ENCODE results near the gene USP3. TPM values are rescaled to one million over a fixed set of nuclear protein-coding genes. Genes with fewer than 3 reads are reported as not detected.

USP3 gene
- total and polyA plus RNA-seq, 2 donors (not counting 1 experiment from before 2014, with no cell fraction given), result 21.3 to 55.5 TPM

DNA sequence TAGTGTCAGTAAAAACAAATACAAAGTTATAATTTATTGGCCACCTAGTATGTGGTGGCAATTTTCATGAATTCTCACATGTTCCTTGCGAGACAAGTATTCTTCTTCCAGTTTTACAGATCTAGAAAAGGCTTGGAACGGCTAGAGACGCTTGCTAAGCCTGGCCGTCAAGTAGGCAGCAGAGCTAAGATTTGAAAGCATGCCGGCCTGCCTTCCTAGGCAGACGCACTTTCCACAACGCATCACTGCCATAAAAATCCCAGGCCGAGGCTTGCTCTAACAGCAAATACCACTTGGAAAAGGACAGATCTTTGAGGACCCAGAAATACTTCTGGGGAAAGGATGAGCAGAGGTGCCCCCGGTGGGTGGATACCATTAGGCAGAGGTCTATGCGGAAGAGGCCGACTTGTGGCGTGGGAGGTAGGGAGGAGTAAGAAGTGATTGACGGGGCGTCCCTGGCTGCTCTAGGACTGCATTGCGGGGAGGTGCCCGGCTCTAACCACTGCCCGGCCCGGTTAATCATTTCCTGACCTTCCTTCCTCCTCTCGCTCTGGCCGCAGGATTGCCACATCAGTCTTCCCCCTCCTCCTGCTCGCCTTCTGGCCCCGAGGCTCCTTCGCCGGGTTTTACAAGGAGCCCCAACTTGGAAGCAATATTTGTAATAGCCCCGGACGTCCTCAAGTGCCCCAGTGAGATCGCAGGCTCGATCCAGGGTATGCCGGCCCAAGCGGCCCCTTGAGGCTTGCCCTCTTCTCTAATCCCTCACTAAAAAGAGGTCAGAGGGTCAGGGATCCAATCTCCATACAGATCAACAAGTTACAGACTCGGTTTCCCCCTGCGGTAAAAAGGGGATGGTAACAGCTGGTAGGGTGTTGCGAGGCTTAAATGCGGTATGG lies 1.3 kb upstream of the USP3 start:
- Histone ChIP-seq H3K9ac (ENCODE audit: insufficient read depth, low read length) (peak overlapping the region; percentile 94), H3K4me2 (ENCODE audit: extremely low read depth, insufficient read depth, low read length) (peak overlapping the region; percentile 95), H2AFZ (ENCODE audit: low read length) (no peak overlapping the region), H3K4me1 (ENCODE audit: control insufficient read depth, extremely low read depth, insufficient read depth, low read length) (peaks cover 26% of the 10 kb centered on the region), H3K9me3 (ENCODE audit: control insufficient read depth, insufficient read depth, low read depth, low read length) (no peaks in the 10 kb centered on the region), H3K27ac (ENCODE audit: insufficient read depth, low read length) (peak overlapping the region; percentile 99), H4K20me1 (ENCODE audit: control insufficient read depth, extremely low read depth, insufficient read depth, low read length) (no peaks in the 10 kb centered on the region), H3K36me3 (ENCODE audit: control insufficient read depth, insufficient read depth, low read length) (no peaks in the 10 kb centered on the region), H3K4me3 (replicated peaks in 1 of 4; ENCODE audit: control extremely low read depth in 1 of 4, insufficient read depth in 1 of 4, low read depth in 3 of 4, low read length in 4 of 4) (peak overlapping the region; percentile 56 to 79 (median 65)), H3K27me3 (ENCODE audit: control insufficient read depth, insufficient read depth, low read length) (no peaks in the 10 kb centered on the region), H3K79me2 (ENCODE audit: control insufficient read depth, insufficient read depth, low read length) (peaks cover 30% of the 10 kb centered on the region)
- TF ChIP-seq EZH2 (IDR thresholded peaks at IDR 0.05; ENCODE audit: low read length, missing control alignments), result no peak
- TF ChIP-seq, protein P1, sequence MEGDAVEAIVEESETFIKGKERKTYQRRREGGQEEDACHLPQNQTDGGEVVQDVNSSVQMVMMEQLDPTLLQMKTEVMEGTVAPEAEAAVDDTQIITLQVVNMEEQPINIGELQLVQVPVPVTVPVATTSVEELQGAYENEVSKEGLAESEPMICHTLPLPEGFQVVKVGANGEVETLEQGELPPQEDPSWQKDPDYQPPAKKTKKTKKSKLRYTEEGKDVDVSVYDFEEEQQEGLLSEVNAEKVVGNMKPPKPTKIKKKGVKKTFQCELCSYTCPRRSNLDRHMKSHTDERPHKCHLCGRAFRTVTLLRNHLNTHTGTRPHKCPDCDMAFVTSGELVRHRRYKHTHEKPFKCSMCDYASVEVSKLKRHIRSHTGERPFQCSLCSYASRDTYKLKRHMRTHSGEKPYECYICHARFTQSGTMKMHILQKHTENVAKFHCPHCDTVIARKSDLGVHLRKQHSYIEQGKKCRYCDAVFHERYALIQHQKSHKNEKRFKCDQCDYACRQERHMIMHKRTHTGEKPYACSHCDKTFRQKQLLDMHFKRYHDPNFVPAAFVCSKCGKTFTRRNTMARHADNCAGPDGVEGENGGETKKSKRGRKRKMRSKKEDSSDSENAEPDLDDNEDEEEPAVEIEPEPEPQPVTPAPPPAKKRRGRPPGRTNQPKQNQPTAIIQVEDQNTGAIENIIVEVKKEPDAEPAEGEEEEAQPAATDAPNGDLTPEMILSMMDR (conservative IDR thresholded peaks at IDR 0.05 in 1 of 2, IDR thresholded peaks at IDR 0.05 in 1 of 2; ENCODE audit: low read depth in 1 of 2, low read length in 2 of 2), result peak in 1 of 2 donors; percentile 1
- peak; percentile 92 to 97 for DNase-seq (ENCODE audit: low read depth in 2 of 2)

DNA sequence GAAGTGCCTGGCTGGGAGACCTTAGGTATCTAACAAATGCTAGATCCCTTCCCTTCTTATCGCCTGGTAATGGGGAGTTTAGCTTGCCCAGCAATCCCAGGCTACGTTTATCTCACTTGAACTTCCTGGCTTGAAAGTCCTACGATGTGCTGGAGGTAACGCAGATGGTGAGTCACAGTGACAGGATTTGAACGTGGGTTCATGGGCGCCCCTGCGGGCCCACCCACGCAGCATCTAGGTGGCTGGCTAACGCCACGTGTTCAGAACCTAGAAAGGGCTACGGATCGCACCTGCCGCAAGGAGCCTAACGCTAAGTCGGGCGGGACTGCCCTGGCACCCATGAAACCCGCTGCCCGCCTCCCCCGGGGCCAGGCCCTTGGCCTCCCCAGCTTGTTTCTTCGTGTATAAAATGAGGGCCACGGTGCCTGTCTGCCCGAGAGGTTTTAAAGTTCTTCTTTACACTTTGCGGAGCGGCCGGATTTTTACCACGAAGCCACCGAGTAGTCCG lies 600 bp upstream of the USP3 start:
- Histone ChIP-seq H3K79me2 (ENCODE audit: control insufficient read depth, insufficient read depth, low read length) (peaks cover 37% of the 10 kb centered on the region), H3K9ac (ENCODE audit: insufficient read depth, low read length) (peak overlapping the region; percentile 94), H3K27me3 (ENCODE audit: control insufficient read depth, insufficient read depth, low read length) (no peaks in the 10 kb centered on the region), H2AFZ (ENCODE audit: low read length) (no peak overlapping the region), H3K27ac (ENCODE audit: insufficient read depth, low read length) (peak overlapping the region; percentile 99), H4K20me1 (ENCODE audit: control insufficient read depth, extremely low read depth, insufficient read depth, low read length) (no peaks in the 10 kb centered on the region), H3K4me2 (ENCODE audit: extremely low read depth, insufficient read depth, low read length) (peak overlapping the region; percentile 95), H3K4me3 (replicated peaks in 1 of 4; ENCODE audit: control extremely low read depth in 1 of 4, insufficient read depth in 1 of 4, low read depth in 3 of 4, low read length in 4 of 4) (peak overlapping the region; percentile 56 to 79 (median 65)), H3K4me1 (ENCODE audit: control insufficient read depth, extremely low read depth, insufficient read depth, low read length) (peaks cover 27% of the 10 kb centered on the region), H3K36me3 (ENCODE audit: control insufficient read depth, insufficient read depth, low read length) (no peaks in the 10 kb centered on the region), H3K9me3 (ENCODE audit: control insufficient read depth, insufficient read depth, low read depth, low read length) (no peaks in the 10 kb centered on the region)
- TF ChIP-seq, protein P1 (conservative IDR thresholded peaks at IDR 0.05 in 1 of 2, IDR thresholded peaks at IDR 0.05 in 1 of 2; ENCODE audit: low read depth in 1 of 2, low read length in 2 of 2), result peak in 1 of 2 donors; percentile 2
- no peak for TF ChIP-seq EZH2 (IDR thresholded peaks at IDR 0.05; ENCODE audit: low read length, missing control alignments)
- DNase-seq (ENCODE audit: low read depth in 2 of 2), result peak; percentile 77 to 89
